ENCODE data around the gene GSK3B. TPM values are rescaled to one million over a fixed set of nuclear protein-coding genes. Genes with fewer than 3 reads are reported as not detected.

Gene GSK3B
- polyA plus RNA-seq, 1 experiment: 43.4 TPM

DNA sequence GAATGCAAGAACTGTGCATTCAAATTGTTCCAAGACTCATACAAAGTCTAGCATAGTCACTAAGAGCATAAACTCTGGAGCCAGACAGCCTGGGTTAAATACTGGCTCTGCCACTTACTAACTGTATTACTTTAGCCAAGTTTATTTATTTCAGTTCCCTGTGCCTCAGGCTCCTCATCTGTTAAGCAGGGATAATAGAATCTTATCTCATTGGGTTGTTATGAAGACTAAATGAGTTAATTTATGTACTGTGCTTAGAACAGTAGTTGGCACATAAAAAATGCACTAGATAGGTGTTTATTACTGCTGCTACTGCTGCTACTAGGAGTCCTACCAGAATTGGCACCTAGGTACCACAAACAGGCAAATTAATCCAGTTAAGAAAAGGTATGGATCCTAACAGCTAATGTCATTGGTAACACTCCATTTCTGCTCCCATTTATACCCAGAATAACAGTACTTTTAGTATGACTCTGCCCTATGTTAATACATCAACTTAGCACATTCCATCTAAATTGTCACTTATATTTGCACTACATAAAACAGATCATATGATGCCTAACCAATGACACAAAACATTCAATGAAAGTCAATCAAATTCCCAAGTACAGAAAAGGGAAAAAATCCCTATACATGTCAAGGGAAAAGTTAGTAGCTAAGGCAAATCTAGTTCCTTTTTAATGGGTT is 45.7 kb downstream of the GSK3B start:
- no peaks in the 10 kb centered on the region for H3K27me3 ChIP-seq (ENCODE audit: control insufficient read depth, insufficient read depth, low read length)
- TF ChIP-seq, protein P1, sequence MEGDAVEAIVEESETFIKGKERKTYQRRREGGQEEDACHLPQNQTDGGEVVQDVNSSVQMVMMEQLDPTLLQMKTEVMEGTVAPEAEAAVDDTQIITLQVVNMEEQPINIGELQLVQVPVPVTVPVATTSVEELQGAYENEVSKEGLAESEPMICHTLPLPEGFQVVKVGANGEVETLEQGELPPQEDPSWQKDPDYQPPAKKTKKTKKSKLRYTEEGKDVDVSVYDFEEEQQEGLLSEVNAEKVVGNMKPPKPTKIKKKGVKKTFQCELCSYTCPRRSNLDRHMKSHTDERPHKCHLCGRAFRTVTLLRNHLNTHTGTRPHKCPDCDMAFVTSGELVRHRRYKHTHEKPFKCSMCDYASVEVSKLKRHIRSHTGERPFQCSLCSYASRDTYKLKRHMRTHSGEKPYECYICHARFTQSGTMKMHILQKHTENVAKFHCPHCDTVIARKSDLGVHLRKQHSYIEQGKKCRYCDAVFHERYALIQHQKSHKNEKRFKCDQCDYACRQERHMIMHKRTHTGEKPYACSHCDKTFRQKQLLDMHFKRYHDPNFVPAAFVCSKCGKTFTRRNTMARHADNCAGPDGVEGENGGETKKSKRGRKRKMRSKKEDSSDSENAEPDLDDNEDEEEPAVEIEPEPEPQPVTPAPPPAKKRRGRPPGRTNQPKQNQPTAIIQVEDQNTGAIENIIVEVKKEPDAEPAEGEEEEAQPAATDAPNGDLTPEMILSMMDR (IDR thresholded peaks at IDR 0.05; ENCODE audit: low read depth, low read length): no peak
- no peak for DNase-seq (ENCODE audit: low read depth, low spot score)
- ChIA-PET CTCF (no interaction called here), POLR2A (no interaction called here)
- H3K9me3 ChIP-seq (ENCODE audit: control insufficient read depth, insufficient read depth, low read length): peaks cover 6% of the 10 kb centered on the region
- no peak overlapping the region for H3K27ac ChIP-seq (ENCODE audit: low read depth, low read length)
- H3K4me3 ChIP-seq (ENCODE audit: low read depth, low read length): no peak overlapping the region

DNA sequence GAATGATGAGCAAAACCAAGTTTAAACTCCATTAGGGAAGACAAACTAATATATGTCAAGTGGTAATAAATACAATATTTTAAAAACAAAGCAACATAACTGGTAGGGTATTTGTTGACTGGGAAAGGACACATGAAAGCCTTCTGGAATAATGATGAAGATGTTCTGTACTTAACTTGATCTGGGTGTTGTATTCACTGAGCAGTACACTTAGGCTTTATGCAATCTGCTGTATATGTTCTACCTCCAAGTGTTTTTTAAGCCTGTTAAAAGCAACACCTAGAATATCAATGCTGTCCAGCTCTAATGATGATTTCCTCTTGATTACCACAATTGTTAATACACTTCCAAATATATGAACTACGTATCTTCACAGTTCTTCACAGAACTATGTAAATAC is 46.6 kb downstream of the GSK3B start:
- no peak overlapping the region for H3K27ac ChIP-seq (ENCODE audit: low read depth, low read length)
- no peak overlapping the region for H3K4me3 ChIP-seq (ENCODE audit: low read depth, low read length)
- CTCF ChIA-PET: no interaction called here
- H3K9me3 ChIP-seq (ENCODE audit: control insufficient read depth, insufficient read depth, low read length): peaks cover 6% of the 10 kb centered on the region
- POLR2A ChIA-PET: no interaction called here
- no peak for DNase-seq (ENCODE audit: low read depth, low spot score)
- TF ChIP-seq, protein P1 (IDR thresholded peaks at IDR 0.05; ENCODE audit: low read depth, low read length): no peak
- no peaks in the 10 kb centered on the region for H3K27me3 ChIP-seq (ENCODE audit: control insufficient read depth, insufficient read depth, low read length)

DNA sequence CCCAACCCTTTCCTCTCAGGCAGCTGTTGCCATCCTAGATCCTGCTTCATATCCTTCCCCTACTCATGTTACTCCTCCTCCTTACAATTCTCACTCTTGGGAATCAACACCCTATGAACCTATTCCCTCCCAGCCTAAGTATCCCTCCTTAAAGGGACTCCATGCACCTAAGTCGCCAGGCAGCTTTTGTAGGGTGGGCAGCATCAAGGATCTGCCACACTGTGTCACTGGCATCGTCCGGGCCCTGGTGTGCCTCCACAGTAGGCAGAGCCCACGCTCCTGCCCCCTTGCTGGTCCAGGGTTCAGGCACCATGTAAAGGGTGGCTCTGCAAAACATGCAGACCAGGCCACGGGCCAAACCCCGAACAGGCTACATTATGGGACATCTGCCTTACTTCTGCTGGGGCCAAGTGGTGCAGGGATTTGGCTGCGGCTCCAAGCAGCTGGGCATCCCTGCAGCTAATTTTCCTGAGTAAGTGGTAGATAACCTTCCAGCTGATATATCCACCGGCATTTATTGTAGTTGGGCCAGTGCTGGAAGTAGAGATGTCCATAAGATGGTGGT is 53.4 kb downstream of the GSK3B start:
- no peaks in the 10 kb centered on the region for H3K27me3 ChIP-seq (ENCODE audit: control insufficient read depth, insufficient read depth, low read length)
- peaks cover 22% of the 10 kb centered on the region for H3K9me3 ChIP-seq (ENCODE audit: control insufficient read depth, insufficient read depth, low read length)
- POLR2A ChIA-PET: no interaction called here
- CTCF ChIA-PET: no interaction called here
- TF ChIP-seq, protein P1 (IDR thresholded peaks at IDR 0.05; ENCODE audit: low read depth, low read length): no peak
- no peak overlapping the region for H3K4me3 ChIP-seq (ENCODE audit: low read depth, low read length)
- H3K27ac ChIP-seq (ENCODE audit: low read depth, low read length): no peak overlapping the region
- no peak for DNase-seq (ENCODE audit: low read depth, low spot score)

DNA sequence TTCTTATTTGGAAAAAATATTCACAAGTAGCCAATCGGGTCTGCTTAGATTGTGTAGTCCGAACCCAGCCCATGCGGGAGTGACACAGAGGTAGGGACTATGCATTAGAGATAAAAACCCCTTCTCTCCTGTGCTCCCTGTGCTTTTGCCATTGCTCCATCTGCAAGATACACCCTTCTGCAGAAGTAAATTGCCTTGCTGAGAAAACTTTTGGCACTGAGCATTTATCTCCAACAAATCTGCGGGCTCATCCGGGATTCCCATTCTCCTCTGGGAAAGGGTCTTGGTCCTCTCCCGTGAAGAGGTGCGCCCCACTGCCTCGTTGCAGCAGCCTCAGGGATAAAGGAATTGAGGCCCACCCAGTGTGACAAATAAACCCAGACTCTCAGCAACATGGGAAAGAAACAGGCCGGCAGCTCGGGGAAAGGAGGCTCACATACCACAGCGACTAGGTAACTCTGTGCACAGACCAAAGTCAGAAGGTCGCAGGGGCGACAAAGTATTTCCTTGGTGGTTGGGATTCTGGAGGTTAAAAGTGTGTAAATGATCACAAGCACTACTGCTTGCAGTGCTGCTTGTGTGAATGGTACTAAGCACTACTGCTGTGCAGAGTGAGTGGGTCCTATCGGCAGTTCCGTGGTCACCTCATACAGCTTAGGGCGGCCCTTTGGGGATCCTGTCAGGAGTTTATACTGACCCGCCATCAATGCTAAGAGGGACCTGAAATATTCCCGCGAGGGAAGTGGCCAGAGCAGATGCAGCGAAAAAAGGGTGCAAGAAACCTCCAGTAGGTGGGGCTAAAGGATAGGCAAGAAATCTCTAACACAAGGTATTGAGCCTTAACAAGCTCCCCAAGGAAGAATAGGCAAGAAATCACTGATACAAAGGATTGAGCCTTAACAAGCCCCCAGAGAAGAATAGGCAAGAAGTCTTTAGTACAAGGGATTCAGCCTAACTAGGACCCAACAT is 54.3 kb downstream of the GSK3B start:
- Histone ChIP-seq H3K27ac (ENCODE audit: low read depth, low read length) (no peak overlapping the region), H3K4me3 (ENCODE audit: low read depth, low read length) (no peak overlapping the region), H3K27me3 (ENCODE audit: control insufficient read depth, insufficient read depth, low read length) (no peaks in the 10 kb centered on the region), H3K9me3 (ENCODE audit: control insufficient read depth, insufficient read depth, low read length) (peaks cover 18% of the 10 kb centered on the region)
- CTCF ChIA-PET: no interaction called here
- TF ChIP-seq, protein P1 (IDR thresholded peaks at IDR 0.05; ENCODE audit: low read depth, low read length): no peak
- no peak for DNase-seq (ENCODE audit: low read depth, low spot score)
- POLR2A ChIA-PET: no interaction called here

DNA sequence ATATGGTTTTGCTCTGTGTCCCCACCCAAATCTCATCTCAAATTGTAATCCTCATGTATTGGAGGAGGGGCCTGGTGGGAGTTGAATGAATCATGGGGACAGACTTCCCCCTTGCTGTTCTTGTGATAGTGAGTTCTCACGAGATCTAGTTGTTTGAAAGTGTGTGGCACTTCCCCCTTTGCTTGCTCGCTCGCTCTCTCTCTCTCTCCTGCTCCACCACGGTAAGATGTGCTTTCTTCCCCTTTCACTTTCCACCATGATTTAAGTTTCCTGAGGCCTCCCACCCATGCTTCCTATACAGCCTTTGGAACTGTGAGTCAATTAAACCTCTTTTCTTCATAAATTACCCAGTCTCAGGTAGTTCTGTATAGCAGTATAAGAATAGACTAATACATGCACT is 60.7 kb downstream of the GSK3B start:
- CTCF ChIA-PET: no interaction called here

More for the DNA sequence above, 60.7 kb downstream of the GSK3B start:
- Histone ChIP-seq H3K4me3 (ENCODE audit: low read depth, low read length) (no peak overlapping the region), H3K27ac (ENCODE audit: low read depth, low read length) (no peak overlapping the region), H3K27me3 (ENCODE audit: control insufficient read depth, insufficient read depth, low read length) (no peaks in the 10 kb centered on the region), H3K9me3 (ENCODE audit: control insufficient read depth, insufficient read depth, low read length) (no peaks in the 10 kb centered on the region; the same call in 1 of the 2 replicates)
- DNase-seq (ENCODE audit: low read depth, low spot score): no peak
- TF ChIP-seq, protein P1 (IDR thresholded peaks at IDR 0.05; ENCODE audit: low read depth, low read length): no peak
- POLR2A ChIA-PET: no interaction called here

All from AG04450 (cell line).